Measurements from ENCODE around the gene MRPS5. TPM values are rescaled to one million over a fixed set of nuclear protein-coding genes. Genes with fewer than 3 reads are reported as not detected.

MRPS5 gene
- total RNA-seq, 4 donors from 2014 or later: 31.9 to 57.1 (median 36.8) TPM

GRCh38 chr2:95086017-95086416 lies 35.6 kb downstream of the MRPS5 start:
- 90% methylated on average over 1 of the region's 1 CpG for WGBS

GRCh38 chr2:95082477-95082876 lies 39.1 kb downstream of the MRPS5 start:
- Histone ChIP-seq H3K4me3 (no peak overlapping the region), H3K27ac (no peak overlapping the region), H3K36me3 (peaks cover 26% of the 10 kb centered on the region), H3K4me1 (no peaks in the 10 kb centered on the region), H3K9me3 (no peaks in the 10 kb centered on the region), H3K27me3 (no peaks in the 10 kb centered on the region)
- DNase-seq (ENCODE audit: low spot score in 2 of 2): no peak
- 97% methylated on average over 2 of the region's 2 CpGs for WGBS
- no peak for TF ChIP-seq POLR2AphosphoS5 (IDR thresholded peaks at IDR 0.05)

More at GRCh38 chr2:95086017-95086416, 35.6 kb downstream of the MRPS5 start:
- H3K4me1 ChIP-seq: no peaks in the 10 kb centered on the region
- no peak overlapping the region for H3K4me3 ChIP-seq
- H3K36me3 ChIP-seq: peaks cover 53% of the 10 kb centered on the region
- TF ChIP-seq EP300 (IDR thresholded peaks at IDR 0.05): no peak
- DNase-seq (ENCODE audit: low spot score in 2 of 2): no peak
- no peak overlapping the region for H3K27ac ChIP-seq
- no peaks in the 10 kb centered on the region for H3K27me3 ChIP-seq
- no peaks in the 10 kb centered on the region for H3K9me3 ChIP-seq

- H3K27ac ChIP-seq: no peak overlapping the region
- no peak overlapping the region for H3K4me3 ChIP-seq
- no peaks in the 10 kb centered on the region for H3K36me3 ChIP-seq
- H3K4me1 ChIP-seq: peaks cover 9% of the 10 kb centered on the region
- no peak for DNase-seq (ENCODE audit: low spot score in 2 of 2)
- WGBS: 54% methylated on average over 7 of the region's 7 CpGs
- peaks cover 27% of the 10 kb centered on the region for H3K27me3 ChIP-seq
- TF ChIP-seq CTCF (IDR thresholded peaks at IDR 0.05) (no peak), POLR2AphosphoS5 (IDR thresholded peaks at IDR 0.05) (no peak), EP300 (IDR thresholded peaks at IDR 0.05) (no peak), POLR2A (IDR thresholded peaks at IDR 0.05) (no peak)
- H3K9me3 ChIP-seq: no peaks in the 10 kb centered on the region
Measured at GRCh38 chr2:95079199-95079683, 42.4 kb downstream of the MRPS5 start.

- no peak for TF ChIP-seq POLR2AphosphoS5 (IDR thresholded peaks at IDR 0.05)
- no peak for TF ChIP-seq POLR2A (IDR thresholded peaks at IDR 0.05)
- TF ChIP-seq EP300 (IDR thresholded peaks at IDR 0.05): no peak
- no peak for TF ChIP-seq CTCF (IDR thresholded peaks at IDR 0.05)
- H3K9me3 ChIP-seq: no peaks in the 10 kb centered on the region
- H3K4me1 ChIP-seq: peaks cover 9% of the 10 kb centered on the region
- peak in 1 of 2 donors; percentile 69 for DNase-seq (ENCODE audit: low spot score in 2 of 2)
- 40% methylated on average over 10 of the region's 10 CpGs for WGBS
- H3K27me3 ChIP-seq: peaks cover 39% of the 10 kb centered on the region
- no peaks in the 10 kb centered on the region for H3K36me3 ChIP-seq
- no peak overlapping the region for H3K27ac ChIP-seq
- H3K4me3 ChIP-seq: no peak overlapping the region
Measured at GRCh38 chr2:95077861-95078603, 43.6 kb downstream of the MRPS5 start.

- H3K4me1 ChIP-seq: peaks cover 9% of the 10 kb centered on the region
- H3K9me3 ChIP-seq: no peaks in the 10 kb centered on the region
- TF ChIP-seq CTCF (IDR thresholded peaks at IDR 0.05) (no peak), POLR2A (IDR thresholded peaks at IDR 0.05) (no peak), POLR2AphosphoS5 (IDR thresholded peaks at IDR 0.05) (no peak), EP300 (IDR thresholded peaks at IDR 0.05) (no peak)
- H3K27me3 ChIP-seq: peaks cover 39% of the 10 kb centered on the region
- no peak overlapping the region for H3K4me3 ChIP-seq
- no peak overlapping the region for H3K27ac ChIP-seq
- no peak for DNase-seq (ENCODE audit: low spot score in 2 of 2)
- WGBS: 20% methylated on average over 3 of the region's 3 CpGs
- H3K36me3 ChIP-seq: no peaks in the 10 kb centered on the region
Measured at GRCh38 chr2:95077530-95077825, 44.1 kb downstream of the MRPS5 start.

GRCh38 chr2:95076705-95077529 lies 44.7 kb downstream of the MRPS5 start:
- peak; percentile 76 to 88 for DNase-seq (ENCODE audit: low spot score in 2 of 2)
- H3K36me3 ChIP-seq: no peaks in the 10 kb centered on the region
- peak overlapping the region; percentile 47 for H3K4me3 ChIP-seq
- TF ChIP-seq CTCF (IDR thresholded peaks at IDR 0.05): peak; percentile 30 to 81
- TF ChIP-seq POLR2A (IDR thresholded peaks at IDR 0.05): no peak
- WGBS: 11% methylated on average over 8 of the region's 44 CpGs
- no peaks in the 10 kb centered on the region for H3K9me3 ChIP-seq
- H3K4me1 ChIP-seq: peaks cover 9% of the 10 kb centered on the region
- H3K27ac ChIP-seq: no peak overlapping the region
- H3K27me3 ChIP-seq: peaks cover 39% of the 10 kb centered on the region

Measured in suprapubic skin (tissue), 4 donors.